NK-92 (cell line): ENCODE data around the gene MEI1.
"Not testable (repeated sequence)": the region's sequence is repeated elsewhere in the genome, so short reads cannot be mapped to it uniquely, and the experiment has no call there.

Source experiments
- DNase-seq: peaks from one replicate; lab custom pipeline; 2025; ENCODE audit not compliant: unreplicated experiment; lab: John Stamatoyannopoulos, UW

The MEI1 gene

GRCh38 chr22:41819257-41819656 lies 120.0 kb downstream of the MEI1 start:
- no peak for DNase-seq

- DNase-seq = no peak
These were observed 121.1 kb downstream of the MEI1 start for GRCh38 chr22:41820447-41820846.

GRCh38 chr22:41821471-41822316 lies 122.4 kb downstream of the MEI1 start:
- DNase-seq = no peak

- DNase-seq = no peak
These were observed 123.2 kb downstream of the MEI1 start for GRCh38 chr22:41822317-41823057.

GRCh38 chr22:41823797-41824196 lies 124.5 kb downstream of the MEI1 start:
- DNase-seq = no peak

GRCh38 chr22:41825376-41825775 lies 126.1 kb downstream of the MEI1 start:
- DNase-seq = no peak

GRCh38 chr22:41826021-41826420 lies 126.7 kb downstream of the MEI1 start:
- DNase-seq = no peak

GRCh38 chr22:41826430-41827383 lies 127.4 kb downstream of the MEI1 start:
- no peak for DNase-seq

- DNase-seq = no peak
These were observed 128.4 kb downstream of the MEI1 start for GRCh38 chr22:41827671-41828070.

GRCh38 chr22:41828516-41828915 lies 129.2 kb downstream of the MEI1 start:
- no peak for DNase-seq

GRCh38 chr22:41830174-41830573 lies 130.9 kb downstream of the MEI1 start:
- no peak for DNase-seq

GRCh38 chr22:41831383-41831782 lies 132.1 kb downstream of the MEI1 start:
- no peak for DNase-seq

GRCh38 chr22:41831828-41832552 lies 132.7 kb downstream of the MEI1 start:
- no peak for DNase-seq

GRCh38 chr22:41832553-41833368 lies 133.5 kb downstream of the MEI1 start, which contains the start of gene SREBF2:
Gene SREBF2, plus strand, starts transcription at chr22:41833105. Its CDS starts 166 bp downstream, at chr22:41833271.
- peak; percentile 94 for DNase-seq

GRCh38 chr22:41833369-41834004 lies 134.2 kb downstream of the MEI1 start:
- no peak for DNase-seq

- DNase-seq = no peak
These were observed 135.0 kb downstream of the MEI1 start for GRCh38 chr22:41834005-41834944.

GRCh38 chr22:41835462-41835861 lies 136.2 kb downstream of the MEI1 start:
- DNase-seq = not testable (repeated sequence)

- no peak for DNase-seq
These were observed 137.2 kb downstream of the MEI1 start for GRCh38 chr22:41836551-41836950.
